Smooth muscle cell (in vitro differentiated cells): ENCODE data around the gene CLDN12. TPM values are rescaled to one million over a fixed set of nuclear protein-coding genes. Genes with fewer than 3 reads are reported as not detected.

ENCODE experiments used
- DNase-seq: peaks from one replicate; lab custom pipeline; 2025; ENCODE audit not compliant: unreplicated experiment; lab: John Stamatoyannopoulos, UW
- H2AFZ ChIP-seq: fragments of 200-600 bp; sonication (generic); 2 replicates; pipeline ENCODE4 v1.6.0; 2016; ENCODE audit warnings: antibody characterized with exemption, low read depth, mild to moderate bottlenecking
- H3F3A ChIP-seq: fragments of 200-600 bp; sonication (generic); 2 replicates; pipeline ENCODE4 v1.6.0; 2017; ENCODE audit warnings: antibody characterized with exemption, low read depth
- H3K27ac ChIP-seq: fragments of 200-600 bp; sonication (generic); 2 replicates; pipeline ENCODE4 v1.5.1; 2016; ENCODE audit warnings: low read depth, mild to moderate bottlenecking
- H3K27me3 ChIP-seq: fragments of 200-600 bp; sonication (generic); 2 replicates; pipeline ENCODE4 v1.6.1; 2016; ENCODE audit warnings: low read depth, mild to moderate bottlenecking
- H3K36me3 ChIP-seq: fragments of 200-600 bp; sonication (generic); 2 replicates; pipeline ENCODE4 v1.5.1; 2016; ENCODE audit warnings: low read depth
- H3K4me1 ChIP-seq: fragments of 200-600 bp; sonication (generic); 2 replicates; pipeline ENCODE4 v1.5.1; 2016; ENCODE audit warnings: low read depth
- H3K4me2 ChIP-seq: fragments of 200-600 bp; sonication (generic); 2 replicates; pipeline ENCODE4 v1.6.0; 2016; ENCODE audit warnings: mild to moderate bottlenecking
- H3K4me3 ChIP-seq: fragments of 200-600 bp; sonication (generic); 2 replicates; pipeline ENCODE4 v1.5.1; 2016; ENCODE audit warnings: mild to moderate bottlenecking
- H3K79me2 ChIP-seq: fragments of 200-600 bp; sonication (generic); 2 replicates; pipeline ENCODE4 v1.6.0; 2016; ENCODE audit warnings: low read depth, mild to moderate bottlenecking
- H3K9ac ChIP-seq: fragments of 200-600 bp; sonication (generic); 2 replicates; pipeline ENCODE4 v1.6.0; 2016; ENCODE audit warnings: low read depth
- H3K9me3 ChIP-seq: fragments of 200-600 bp; sonication (generic); replicated peaks from 2 replicates; pipeline ENCODE4 v1.5.1; 2016; ENCODE audit warnings: low read depth
- H4K20me1 ChIP-seq: fragments of 200-600 bp; sonication (generic); 2 replicates; pipeline ENCODE4 v1.6.0; 2016; ENCODE audit warnings: low read depth
- WGBS: methylation state at CpG from one replicate; pipeline ENCODE4 v1.1.7; 2016; ENCODE audit warnings: low lambda C conversion rate; 5-methylcytosine and 5-hydroxymethylcytosine counted together
- polyA plus RNA-seq: library from polyadenylated mRNA; unstranded; fragments of >200 nt; fragmentation: Nextera tagmentation; extraction: Ambion mirVana; gene quantifications from 2 replicates; pipeline ENCODE4 v1.2.1, GENCODE V29; 2016
- total RNA-seq: library from RNA; depleted of rRNA; stranded (reverse); fragments of >200 nt; gene quantifications from 2 replicates; pipeline ENCODE4 v1.2.3, GENCODE V29; 2014
- TF ChIP-seq, protein P1 (sequence below): fragments of 200-600 bp; sonication (generic); IDR thresholded peaks from 2 replicates; pipeline ENCODE4 v1.5.1; 2017; ENCODE audit warnings: borderline replicate concordance, mild to moderate bottlenecking, antibody characterized with exemption; ENCODE audit not compliant: insufficient read depth, poor library complexity, severe bottlenecking

CLDN12 gene
- total RNA-seq, result 50.2 and 51.1 TPM in 2 replicates
- 16.1 and 18.1 TPM in 2 replicates for polyA plus RNA-seq

DNA sequence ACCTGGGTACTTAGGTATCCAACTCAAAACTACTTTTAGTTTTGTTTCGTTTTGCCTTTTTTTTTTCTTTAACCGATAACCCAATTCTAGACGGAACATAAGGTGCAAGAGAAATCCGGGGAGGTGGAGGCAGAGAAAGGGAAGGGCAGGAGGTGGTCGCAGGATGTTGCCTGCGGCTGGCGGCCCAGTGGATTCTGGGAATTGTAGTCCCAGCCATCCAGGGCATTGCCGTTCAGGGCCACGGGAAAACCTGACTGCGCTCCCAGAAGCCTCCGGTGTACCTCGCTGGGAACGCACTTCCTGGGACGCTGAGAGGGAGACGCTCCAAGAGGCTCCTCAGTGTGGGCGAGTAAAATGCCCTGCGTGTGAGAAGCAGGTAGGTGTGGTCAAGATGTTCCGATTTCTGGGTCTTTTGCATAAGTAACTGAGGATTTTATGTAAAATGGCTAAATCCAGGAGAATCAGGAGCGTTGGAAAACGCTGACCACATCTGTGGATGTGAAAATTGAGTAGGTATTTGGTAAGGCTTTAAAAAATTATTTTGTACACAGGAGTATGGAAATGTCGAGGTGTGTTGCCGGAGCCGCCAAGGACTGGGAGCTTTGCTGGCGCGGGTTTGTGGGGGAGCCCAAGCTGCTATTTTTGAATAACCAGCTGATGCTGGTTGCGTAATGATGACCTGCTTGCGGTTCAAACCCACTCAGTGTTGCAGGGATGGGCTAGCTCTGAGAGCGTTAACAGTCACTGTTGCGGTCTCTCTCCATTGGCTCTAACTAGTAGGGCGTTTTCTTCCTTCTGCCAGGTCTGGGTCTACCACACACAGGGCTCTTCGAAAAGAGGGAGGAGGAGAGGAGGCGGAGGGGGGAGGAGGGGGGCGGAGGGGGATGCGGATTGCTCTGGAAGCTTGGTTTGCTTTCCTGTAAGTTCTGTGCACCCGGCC is at the start of gene CLDN12:
TSS of gene CLDN12 (plus strand) at position 288 of the 940 bp plus-strand sequence. CDS start 9,216 bp downstream, outside the sequence.
- peak within 1 kb of the TSS; percentile 94 for H3K9ac ChIP-seq
- TF ChIP-seq, protein P1, sequence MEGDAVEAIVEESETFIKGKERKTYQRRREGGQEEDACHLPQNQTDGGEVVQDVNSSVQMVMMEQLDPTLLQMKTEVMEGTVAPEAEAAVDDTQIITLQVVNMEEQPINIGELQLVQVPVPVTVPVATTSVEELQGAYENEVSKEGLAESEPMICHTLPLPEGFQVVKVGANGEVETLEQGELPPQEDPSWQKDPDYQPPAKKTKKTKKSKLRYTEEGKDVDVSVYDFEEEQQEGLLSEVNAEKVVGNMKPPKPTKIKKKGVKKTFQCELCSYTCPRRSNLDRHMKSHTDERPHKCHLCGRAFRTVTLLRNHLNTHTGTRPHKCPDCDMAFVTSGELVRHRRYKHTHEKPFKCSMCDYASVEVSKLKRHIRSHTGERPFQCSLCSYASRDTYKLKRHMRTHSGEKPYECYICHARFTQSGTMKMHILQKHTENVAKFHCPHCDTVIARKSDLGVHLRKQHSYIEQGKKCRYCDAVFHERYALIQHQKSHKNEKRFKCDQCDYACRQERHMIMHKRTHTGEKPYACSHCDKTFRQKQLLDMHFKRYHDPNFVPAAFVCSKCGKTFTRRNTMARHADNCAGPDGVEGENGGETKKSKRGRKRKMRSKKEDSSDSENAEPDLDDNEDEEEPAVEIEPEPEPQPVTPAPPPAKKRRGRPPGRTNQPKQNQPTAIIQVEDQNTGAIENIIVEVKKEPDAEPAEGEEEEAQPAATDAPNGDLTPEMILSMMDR, result no peak

DNA sequence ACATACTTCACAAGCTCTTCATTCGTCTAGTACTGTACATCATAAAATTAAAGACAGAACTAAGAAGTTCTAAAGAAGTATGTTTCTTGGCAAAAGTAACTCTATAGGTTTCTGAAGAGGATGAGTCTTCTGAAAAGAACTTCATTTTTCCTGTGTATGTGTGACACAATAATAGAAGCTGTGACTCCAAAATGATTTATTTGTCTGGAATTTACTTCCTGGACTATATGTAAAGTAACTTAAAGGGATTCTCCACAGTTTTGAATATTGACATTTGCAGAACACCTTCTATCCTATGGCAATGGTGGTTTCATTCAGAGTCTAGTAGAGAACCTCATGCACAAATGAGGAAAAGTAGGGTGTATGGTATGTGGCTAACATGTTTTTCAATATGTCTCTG is 19.8 kb upstream of the CLDN12 start:
- Histone ChIP-seq H3F3A (no peaks in the 10 kb centered on the region), H3K9ac (no peak overlapping the region), H3K27ac (peak overlapping the region; percentile 58), H3K4me3 (no peak overlapping the region), H3K36me3 (peaks cover 42% of the 10 kb centered on the region), H2AFZ (no peak overlapping the region), H3K27me3 (no peaks in the 10 kb centered on the region), H4K20me1 (no peaks in the 10 kb centered on the region), H3K4me1 (no peaks in the 10 kb centered on the region), H3K4me2 (no peak overlapping the region), H3K79me2 (no peaks in the 10 kb centered on the region), H3K9me3 (no peaks in the 10 kb centered on the region)
- WGBS, result 92% methylated on average over 1 of the region's 1 CpG
- TF ChIP-seq, protein P1, result no peak
- DNase-seq, result no peak

More for the DNA sequence above, at the start of gene CLDN12:
- Histone ChIP-seq H3F3A (no peaks in the 10 kb centered on the region), H2AFZ (peak within 1 kb of the TSS; percentile 99), H3K4me2 (peak within 1 kb of the TSS; percentile 99), H3K4me1 (peaks cover 7% of the 10 kb centered on the region), H3K9me3 (no peaks in the 10 kb centered on the region), H3K79me2 (peaks cover 28% of the 10 kb centered on the region), H3K36me3 (peaks cover 4% of the 10 kb centered on the region), H3K27ac (peak within 1 kb of the TSS; percentile 95), H3K27me3 (no peaks in the 10 kb centered on the region), H4K20me1 (peaks cover 7% of the 10 kb centered on the region), H3K4me3 (peak within 1 kb of the TSS; percentile 91)
- DNase-seq, result peak; percentile 32
- WGBS, result 2% methylated on average over 32 of the region's 35 CpGs

DNA sequence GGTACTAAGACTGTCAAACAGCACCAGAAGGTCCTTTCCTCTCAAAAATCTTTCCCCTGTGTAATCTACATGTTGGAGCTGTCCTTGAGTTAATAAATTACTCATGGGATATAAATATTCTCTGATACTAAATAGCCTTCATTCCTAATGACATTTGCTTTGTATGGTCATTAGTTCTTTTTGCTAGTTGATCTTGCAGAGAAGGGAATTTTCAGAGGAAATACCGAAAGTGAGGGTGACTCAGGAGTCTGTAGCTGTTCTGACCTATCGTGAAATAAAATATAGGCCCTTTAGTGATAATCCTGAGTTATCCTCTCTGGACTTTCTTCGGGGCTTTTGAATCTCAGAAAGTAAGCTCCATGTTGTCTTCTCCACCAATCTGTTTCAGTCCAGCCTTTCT is 19.4 kb upstream of the CLDN12 start:
- Histone ChIP-seq H3K4me2 (no peak overlapping the region), H3K27me3 (no peaks in the 10 kb centered on the region), H3K27ac (peak overlapping the region; percentile 58), H3K36me3 (peaks cover 42% of the 10 kb centered on the region), H3K9me3 (no peaks in the 10 kb centered on the region), H3K79me2 (no peaks in the 10 kb centered on the region), H4K20me1 (no peaks in the 10 kb centered on the region), H2AFZ (no peak overlapping the region), H3F3A (no peaks in the 10 kb centered on the region), H3K4me3 (no peak overlapping the region), H3K9ac (no peak overlapping the region), H3K4me1 (no peaks in the 10 kb centered on the region)
- DNase-seq, result no peak
- TF ChIP-seq, protein P1, result no peak
- WGBS, result 95% methylated on average over 3 of the region's 3 CpGs
